Activated B cell treated with CpG ODN at 0.5 μM for 24 hours (primary cell): ENCODE measurements around the gene ZNF77. TPM values are rescaled to one million over a fixed set of nuclear protein-coding genes. Genes with fewer than 3 reads are reported as not detected.

Experiments
- ATAC-seq: fragments of 200-7000 bp; cut with Tn5 transposase; one replicate; pipeline ENCODE4 v1.10.0; 2021; ENCODE audit warnings: low read depth, mild to moderate bottlenecking, moderate library complexity
- CTCF ChIA-PET: fragments of 350-600 bp; sonication (Branson Sonifier 250); formaldehyde crosslinking; loops from one replicate; lab custom pipeline; 2021; ENCODE audit warnings: antibody characterized with exemption; lab: Charles Lee
- POLR2A ChIA-PET: fragments of 350-600 bp; sonication (Branson Sonifier 250); formaldehyde crosslinking; loops from one replicate; lab custom pipeline; 2021; ENCODE audit warnings: antibody characterized with exemption; lab: Charles Lee
- DNase-seq: peaks from one replicate; pipeline ENCODE4 v3.0.0; 2022
- H3K27ac Mint-ChIP-seq: one replicate; pipeline ENCODE4 v1.8.0; 2020; ENCODE audit warnings: mixed read lengths
- H3K27me3 Mint-ChIP-seq: one replicate; pipeline ENCODE4 v1.8.0; 2021; ENCODE audit warnings: mixed read lengths
- H3K36me3 Mint-ChIP-seq: one replicate; pipeline ENCODE4 v1.8.0; 2021; ENCODE audit warnings: low read depth, mixed read lengths
- H3K4me1 Mint-ChIP-seq: one replicate; pipeline ENCODE4 v1.8.0; 2021; ENCODE audit warnings: mixed read lengths
- H3K4me3 Mint-ChIP-seq: one replicate; pipeline ENCODE4 v1.8.0; 2020; ENCODE audit warnings: mild to moderate bottlenecking, mixed read lengths
- H3K9me3 Mint-ChIP-seq: one replicate; pipeline ENCODE4 v1.8.0; 2020; ENCODE audit warnings: mixed read lengths
- intact Hi-C: fragments of 100-400 bp; cut with micrococcal nuclease; formaldehyde crosslinking; loops from one replicate; pipeline ENCODE4 v1.15.1; 2024
- total RNA-seq: library from RNA; stranded (reverse); gene quantifications from 2 replicates; pipeline ENCODE4 v1.2.3, GENCODE V29; 2022
- TF ChIP-seq, protein P1 (sequence below): fragments of 200-600 bp; IDR thresholded peaks from one replicate; pipeline ENCODE4 v1.8.0; 2022; ENCODE audit warnings: antibody characterized with exemption, mild to moderate bottlenecking

The ZNF77 gene
- total RNA-seq, 1 donor from 2014 or later: 6.7 TPM

DNA sequence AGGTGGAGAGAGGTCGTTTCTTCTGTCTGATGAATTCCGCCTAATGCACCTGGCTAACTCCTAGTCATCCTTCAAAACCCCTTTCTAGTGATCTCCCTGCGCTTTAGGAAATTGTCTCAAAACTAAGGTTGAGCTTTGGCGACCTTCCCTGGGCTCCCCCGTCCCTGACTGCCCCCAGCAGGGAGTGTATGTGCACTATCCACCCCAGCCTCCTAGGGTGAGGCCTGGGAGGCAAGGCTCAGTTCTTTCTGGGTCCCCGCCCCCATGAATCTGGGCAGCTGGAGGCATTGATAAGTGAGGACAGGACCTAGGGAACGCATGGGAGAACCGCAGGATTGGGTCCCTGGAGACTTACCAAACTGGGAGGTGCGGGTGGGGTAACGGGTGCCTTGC lies 33.0 kb upstream of the ZNF77 start:
- intact Hi-C loops: loop anchor here (1.0 to 5.0 kb wide), 3 partner anchors 27 to 200 kb away; partner anchors contain the start of gene S1PR4
- peaks cover 7% of the 10 kb centered on the region for H3K27me3 Mint-ChIP-seq
- H3K4me1 Mint-ChIP-seq: peaks cover 22% of the 10 kb centered on the region
- ATAC-seq (no peak), DNase-seq (no peak)
- no peaks in the 10 kb centered on the region for H3K36me3 Mint-ChIP-seq
- H3K4me3 Mint-ChIP-seq: peak overlapping the region; percentile 53
- TF ChIP-seq, protein P1, sequence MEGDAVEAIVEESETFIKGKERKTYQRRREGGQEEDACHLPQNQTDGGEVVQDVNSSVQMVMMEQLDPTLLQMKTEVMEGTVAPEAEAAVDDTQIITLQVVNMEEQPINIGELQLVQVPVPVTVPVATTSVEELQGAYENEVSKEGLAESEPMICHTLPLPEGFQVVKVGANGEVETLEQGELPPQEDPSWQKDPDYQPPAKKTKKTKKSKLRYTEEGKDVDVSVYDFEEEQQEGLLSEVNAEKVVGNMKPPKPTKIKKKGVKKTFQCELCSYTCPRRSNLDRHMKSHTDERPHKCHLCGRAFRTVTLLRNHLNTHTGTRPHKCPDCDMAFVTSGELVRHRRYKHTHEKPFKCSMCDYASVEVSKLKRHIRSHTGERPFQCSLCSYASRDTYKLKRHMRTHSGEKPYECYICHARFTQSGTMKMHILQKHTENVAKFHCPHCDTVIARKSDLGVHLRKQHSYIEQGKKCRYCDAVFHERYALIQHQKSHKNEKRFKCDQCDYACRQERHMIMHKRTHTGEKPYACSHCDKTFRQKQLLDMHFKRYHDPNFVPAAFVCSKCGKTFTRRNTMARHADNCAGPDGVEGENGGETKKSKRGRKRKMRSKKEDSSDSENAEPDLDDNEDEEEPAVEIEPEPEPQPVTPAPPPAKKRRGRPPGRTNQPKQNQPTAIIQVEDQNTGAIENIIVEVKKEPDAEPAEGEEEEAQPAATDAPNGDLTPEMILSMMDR: no peak
- H3K9me3 Mint-ChIP-seq: no peaks in the 10 kb centered on the region
- ChIA-PET CTCF (interaction anchor here (0.7 to 1.0 kb wide), 2 partner anchors 27 to 232 kb away, joined by 3 read pairs; no protein-coding TSS in a partner anchor), POLR2A (interaction anchor here (0.8 to 2.7 kb wide), 5 partner anchors 11 to 83 kb away, joined by 3 to 23 read pairs (median 4); partner anchors contain the start of gene ZNF57)
- H3K27ac Mint-ChIP-seq: no peak overlapping the region

DNA sequence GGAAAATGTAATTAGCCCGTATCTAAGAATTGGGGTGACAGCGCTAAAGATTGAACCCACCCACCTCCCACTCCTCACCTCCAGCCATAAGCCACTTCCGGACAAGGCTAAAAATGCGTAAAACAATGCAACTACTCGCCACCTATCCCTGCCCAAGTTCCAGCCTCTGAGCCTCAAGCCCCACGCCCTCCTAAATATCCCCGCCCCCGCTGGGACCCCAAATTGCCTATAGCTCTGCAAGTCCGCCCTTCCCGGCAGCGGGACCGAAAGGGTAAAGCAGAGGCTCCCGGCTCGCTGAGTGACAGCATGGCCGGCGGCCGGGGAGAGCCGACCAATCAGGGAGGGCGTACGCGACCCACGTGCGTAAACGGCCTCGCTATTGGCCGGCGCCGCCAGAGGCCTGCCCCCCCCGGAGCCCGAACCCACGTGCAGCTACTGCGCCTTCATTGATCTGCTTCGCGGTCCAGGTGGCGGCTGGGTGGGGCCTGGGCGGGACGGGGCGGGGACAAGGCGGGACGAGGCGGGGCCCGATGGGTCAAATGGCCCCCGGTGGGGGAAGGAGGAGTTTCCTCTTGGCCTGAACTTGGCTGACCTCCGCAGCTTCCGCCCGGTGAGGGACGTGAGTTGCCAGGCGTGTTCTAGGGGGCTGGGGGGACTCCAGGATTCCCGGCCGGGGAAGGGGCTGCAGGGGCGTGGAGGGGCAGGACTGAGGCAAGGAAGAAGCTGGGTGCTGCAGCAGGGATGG lies 32.4 kb upstream of the ZNF77 start, which contains the start of gene TLE6:
TLE6 (plus strand) TSS at position 564 of the 745 bp plus-strand sequence. CDS start 670 bp downstream, outside the sequence.
- DNase-seq (peak; percentile 83), ATAC-seq (peak; percentile 98)
- peaks cover 8% of the 10 kb centered on the region for H3K27me3 Mint-ChIP-seq
- ChIA-PET CTCF (interaction anchor here (0.7 to 1.0 kb wide), 2 partner anchors 27 to 233 kb away, joined by 3 read pairs; no protein-coding TSS in a partner anchor), POLR2A (interaction anchor here (0.5 to 2.7 kb wide), 7 partner anchors 10 to 389 kb away, joined by 3 to 23 read pairs (median 3); partner anchors contain the start of gene ZNF57)
- H3K4me3 Mint-ChIP-seq: peak within 1 kb of the TSS; percentile 91
- H3K4me1 Mint-ChIP-seq: peaks cover 22% of the 10 kb centered on the region
- intact Hi-C loops: loop anchor here (1.0 to 5.0 kb wide), 3 partner anchors 27 to 200 kb away; partner anchors contain the start of gene S1PR4
- H3K27ac Mint-ChIP-seq: peak within 1 kb of the TSS; percentile 81
- H3K9me3 Mint-ChIP-seq: no peaks in the 10 kb centered on the region
- no peaks in the 10 kb centered on the region for H3K36me3 Mint-ChIP-seq
- TF ChIP-seq, protein P1: no peak

DNA sequence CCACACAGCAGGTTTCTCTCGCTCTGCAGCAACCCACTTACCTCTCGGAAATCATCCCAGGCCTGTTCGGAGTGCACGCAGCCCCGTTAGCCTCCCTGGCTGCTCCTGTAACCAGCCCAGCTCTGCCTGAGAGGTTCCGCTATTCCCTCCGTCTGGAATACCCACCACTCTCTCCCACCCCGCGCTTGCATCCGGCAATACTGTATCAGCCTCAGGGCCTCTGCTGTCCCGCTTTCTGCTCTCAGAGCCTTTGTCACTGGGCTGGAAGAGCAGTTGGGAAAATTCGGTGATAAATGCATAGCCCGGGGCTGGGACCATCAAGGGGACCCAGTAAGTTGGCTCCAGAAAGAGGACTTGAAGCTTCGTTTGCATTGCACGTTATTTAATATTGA lies 31.8 kb upstream of the ZNF77 start:
- DNase-seq: no peak
- H3K27ac Mint-ChIP-seq: peak overlapping the region; percentile 81
- CTCF ChIA-PET: interaction anchor here (1.0 to 1.8 kb wide), 2 partner anchors 14 to 26 kb away, joined by 3 to 5 read pairs; no protein-coding TSS in a partner anchor
- POLR2A ChIA-PET: interaction anchor here (0.7 to 2.7 kb wide), 5 partner anchors 10 to 141 kb away, joined by 3 to 23 read pairs (median 4); no protein-coding TSS in a partner anchor
- peaks cover 6% of the 10 kb centered on the region for H3K27me3 Mint-ChIP-seq
- intact Hi-C loops: loop anchor here (2.0 to 5.0 kb wide), 2 partner anchors 58 to 201 kb away; partner anchors contain the start of gene S1PR4
- TF ChIP-seq, protein P1: no peak
- peaks cover 20% of the 10 kb centered on the region for H3K4me1 Mint-ChIP-seq
- ATAC-seq: no peak
- H3K4me3 Mint-ChIP-seq: peak overlapping the region; percentile 91
- no peaks in the 10 kb centered on the region for H3K36me3 Mint-ChIP-seq
- no peaks in the 10 kb centered on the region for H3K9me3 Mint-ChIP-seq

DNA sequence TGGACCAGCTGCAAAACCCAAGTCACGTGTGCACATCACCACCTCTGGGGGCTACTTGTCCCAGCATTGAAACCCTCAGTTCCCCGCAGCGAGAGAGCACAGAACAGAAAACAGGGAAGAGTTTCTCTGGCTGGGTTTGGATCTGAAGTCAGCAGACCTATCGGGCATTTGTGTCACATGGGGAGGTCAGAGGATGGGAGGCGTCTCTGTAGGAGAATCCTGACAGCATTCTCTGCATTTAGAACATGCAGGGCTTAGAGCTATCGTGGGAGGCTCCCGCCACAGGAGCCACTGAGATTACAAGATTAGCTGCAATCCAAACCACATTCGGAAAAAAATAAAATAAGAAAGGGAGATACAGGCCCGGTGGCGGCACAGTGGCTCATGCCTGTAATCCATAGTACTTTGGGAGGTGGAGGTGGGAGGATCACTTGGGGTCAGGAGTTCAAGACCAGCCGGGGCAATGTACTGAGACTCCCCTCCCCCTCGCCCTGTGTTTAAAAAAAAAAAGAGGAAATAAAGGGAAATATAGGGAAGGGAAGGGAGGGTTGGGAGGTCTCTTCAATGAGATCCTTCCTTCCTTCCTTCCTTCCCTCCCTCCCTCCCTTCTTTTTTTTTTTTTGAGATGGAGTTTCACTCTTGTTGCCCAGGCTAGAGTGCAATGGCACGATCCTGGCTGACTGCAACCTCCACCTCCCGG lies 29.7 kb upstream of the ZNF77 start:
- TF ChIP-seq, protein P1: no peak
- DNase-seq: no peak
- Mint-ChIP-seq H3K4me3 (peak overlapping the region; percentile 41), H3K27me3 (peaks cover 6% of the 10 kb centered on the region), H3K9me3 (no peaks in the 10 kb centered on the region), H3K27ac (no peak overlapping the region), H3K36me3 (no peaks in the 10 kb centered on the region), H3K4me1 (peaks cover 27% of the 10 kb centered on the region)
- no peak for ATAC-seq
- intact Hi-C loops: loop anchor here (5.0 kb wide), 1 partner anchor 203 kb away; the partner anchor contains the start of gene S1PR4
- ChIA-PET CTCF (interaction anchor here (1.3 kb wide), 1 partner anchor 11 kb away, joined by 3 read pairs; no protein-coding TSS in a partner anchor), POLR2A (no interaction called here)
